SHP77 treated with DMSO at 0.1 percent for 48 hours (cell line): ENCODE measurements around the gene INSIG1.

Experiments used
- DNase-seq: peaks from one replicate; lab custom pipeline; 2025; lab: John Stamatoyannopoulos, UW

INSIG1 gene

GRCh38 chr7:155349601-155350331 lies 52.1 kb downstream of the INSIG1 start:
- no peak for DNase-seq

- no peak for DNase-seq
Observed at GRCh38 chr7:155351120-155351870, 53.6 kb downstream of the INSIG1 start.

GRCh38 chr7:155352076-155352752 lies 54.5 kb downstream of the INSIG1 start:
- no peak for DNase-seq

GRCh38 chr7:155352753-155353115 lies 55.1 kb downstream of the INSIG1 start:
- DNase-seq = no peak

- DNase-seq = no peak
Observed at GRCh38 chr7:155353256-155353897, 55.7 kb downstream of the INSIG1 start.

GRCh38 chr7:155354371-155355048 lies 56.8 kb downstream of the INSIG1 start:
- no peak for DNase-seq

- DNase-seq = no peak
Observed at GRCh38 chr7:155355176-155355575, 57.5 kb downstream of the INSIG1 start.

GRCh38 chr7:155355745-155356144 lies 58.1 kb downstream of the INSIG1 start:
- DNase-seq = no peak

GRCh38 chr7:155356323-155357105 lies 58.8 kb downstream of the INSIG1 start:
- DNase-seq = no peak

- DNase-seq = no peak
Observed at GRCh38 chr7:155357573-155358041, 59.9 kb downstream of the INSIG1 start.

- DNase-seq = no peak
Observed at GRCh38 chr7:155358066-155358947, 60.6 kb downstream of the INSIG1 start.

GRCh38 chr7:155358948-155359712 lies 61.5 kb downstream of the INSIG1 start:
- no peak for DNase-seq
